Ishikawa (cell line): ENCODE data around the gene PNPLA7.

Experiments
- CEBPB ChIP-seq: IDR thresholded peaks from 2 replicates; pipeline ENCODE4 v1.6.1; 2012
- CREB1 ChIP-seq: IDR thresholded peaks from 2 replicates; pipeline ENCODE4 v1.6.1; 2012; ENCODE audit warnings: low read depth
- EGR1 ChIP-seq: IDR thresholded peaks from 2 replicates; pipeline ENCODE4 v1.6.1; 2012
- EP300 ChIP-seq: IDR thresholded peaks from 2 replicates; pipeline ENCODE4 v1.6.1; 2012; ENCODE audit warnings: borderline replicate concordance
- FOXM1 ChIP-seq: IDR thresholded peaks from 2 replicates; pipeline ENCODE4 v1.6.1; 2012; ENCODE audit warnings: low read depth, borderline replicate concordance
- NFIC ChIP-seq: IDR thresholded peaks from 2 replicates; pipeline ENCODE4 v1.6.1; 2012
- RAD21 ChIP-seq: IDR thresholded peaks from 2 replicates; pipeline ENCODE4 v1.6.1; 2012; ENCODE audit warnings: low read depth
- TAF1 ChIP-seq: IDR thresholded peaks from 2 replicates; pipeline ENCODE4 v1.6.1; 2012; ENCODE audit warnings: low read depth, mild to moderate bottlenecking
- TCF12 ChIP-seq: IDR thresholded peaks from 2 replicates; pipeline ENCODE4 v1.6.1; 2012; ENCODE audit warnings: low read depth
- TEAD4 ChIP-seq: IDR thresholded peaks from 2 replicates; pipeline ENCODE4 v1.6.1; 2012
- USF1 ChIP-seq: IDR thresholded peaks from 2 replicates; pipeline ENCODE4 v1.6.1; 2012
- YY1 ChIP-seq: IDR thresholded peaks from 2 replicates; pipeline ENCODE4 v1.6.1; 2012; ENCODE audit warnings: low read depth
- ZBTB7A ChIP-seq: IDR thresholded peaks from 2 replicates; pipeline ENCODE4 v1.6.1; 2012; ENCODE audit warnings: low read depth
- TF ChIP-seq, protein P1 (sequence below): IDR thresholded peaks from 2 replicates; pipeline ENCODE4 v1.6.1; 2012; ENCODE audit warnings: low read depth, mild to moderate bottlenecking
- TF ChIP-seq, protein P2 (sequence below): IDR thresholded peaks from 2 replicates; pipeline ENCODE4 v1.6.1; 2012

PNPLA7 gene

GRCh38 chr9:137564134-137564533 is 13.9 kb upstream of the PNPLA7 start:
- no peak for TF ChIP-seq TAF1
- no peak for TF ChIP-seq CEBPB

DNA sequence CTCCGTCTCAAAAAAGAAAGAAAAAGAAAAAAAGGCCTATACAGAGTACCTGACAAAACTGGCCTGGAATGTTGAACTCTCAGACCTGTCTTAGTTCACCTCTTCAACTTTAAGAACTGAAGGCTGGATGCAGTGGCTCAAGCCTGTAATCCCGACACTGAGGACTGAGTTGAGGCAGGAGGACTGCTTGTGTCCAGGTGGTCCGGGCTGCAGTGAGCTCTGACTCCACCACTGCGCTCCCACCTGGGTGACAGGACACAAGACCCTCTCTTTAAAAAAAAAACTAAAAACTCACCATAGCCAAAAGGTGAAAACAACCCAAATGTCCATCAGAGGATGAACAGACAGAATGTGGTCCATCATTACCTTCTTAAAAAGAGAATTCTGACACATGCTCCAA is 7.9 kb upstream of the PNPLA7 start:
- TF ChIP-seq YY1 (no peak), EGR1 (no peak), CREB1 (no peak), TEAD4 (no peak), ZBTB7A (no peak), NFIC (no peak), TCF12 (no peak), EP300 (no peak), CEBPB (no peak), RAD21 (no peak), FOXM1 (no peak), USF1 (no peak), TAF1 (no peak)
- TF ChIP-seq, protein P1, sequence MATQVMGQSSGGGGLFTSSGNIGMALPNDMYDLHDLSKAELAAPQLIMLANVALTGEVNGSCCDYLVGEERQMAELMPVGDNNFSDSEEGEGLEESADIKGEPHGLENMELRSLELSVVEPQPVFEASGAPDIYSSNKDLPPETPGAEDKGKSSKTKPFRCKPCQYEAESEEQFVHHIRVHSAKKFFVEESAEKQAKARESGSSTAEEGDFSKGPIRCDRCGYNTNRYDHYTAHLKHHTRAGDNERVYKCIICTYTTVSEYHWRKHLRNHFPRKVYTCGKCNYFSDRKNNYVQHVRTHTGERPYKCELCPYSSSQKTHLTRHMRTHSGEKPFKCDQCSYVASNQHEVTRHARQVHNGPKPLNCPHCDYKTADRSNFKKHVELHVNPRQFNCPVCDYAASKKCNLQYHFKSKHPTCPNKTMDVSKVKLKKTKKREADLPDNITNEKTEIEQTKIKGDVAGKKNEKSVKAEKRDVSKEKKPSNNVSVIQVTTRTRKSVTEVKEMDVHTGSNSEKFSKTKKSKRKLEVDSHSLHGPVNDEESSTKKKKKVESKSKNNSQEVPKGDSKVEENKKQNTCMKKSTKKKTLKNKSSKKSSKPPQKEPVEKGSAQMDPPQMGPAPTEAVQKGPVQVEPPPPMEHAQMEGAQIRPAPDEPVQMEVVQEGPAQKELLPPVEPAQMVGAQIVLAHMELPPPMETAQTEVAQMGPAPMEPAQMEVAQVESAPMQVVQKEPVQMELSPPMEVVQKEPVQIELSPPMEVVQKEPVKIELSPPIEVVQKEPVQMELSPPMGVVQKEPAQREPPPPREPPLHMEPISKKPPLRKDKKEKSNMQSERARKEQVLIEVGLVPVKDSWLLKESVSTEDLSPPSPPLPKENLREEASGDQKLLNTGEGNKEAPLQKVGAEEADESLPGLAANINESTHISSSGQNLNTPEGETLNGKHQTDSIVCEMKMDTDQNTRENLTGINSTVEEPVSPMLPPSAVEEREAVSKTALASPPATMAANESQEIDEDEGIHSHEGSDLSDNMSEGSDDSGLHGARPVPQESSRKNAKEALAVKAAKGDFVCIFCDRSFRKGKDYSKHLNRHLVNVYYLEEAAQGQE = no peak
- TF ChIP-seq, protein P2, sequence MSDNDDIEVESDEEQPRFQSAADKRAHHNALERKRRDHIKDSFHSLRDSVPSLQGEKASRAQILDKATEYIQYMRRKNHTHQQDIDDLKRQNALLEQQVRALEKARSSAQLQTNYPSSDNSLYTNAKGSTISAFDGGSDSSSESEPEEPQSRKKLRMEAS = no peak

GRCh38 chr9:137556069-137556838 is 6.1 kb upstream of the PNPLA7 start:
- TF ChIP-seq FOXM1 (no peak), CREB1 (no peak), RAD21 (no peak), EGR1 (no peak), USF1 (no peak), TEAD4 (no peak), TAF1 (no peak), EP300 (no peak), TCF12 (no peak), CEBPB (no peak), YY1 (no peak), ZBTB7A (no peak), NFIC (no peak)
- TF ChIP-seq, protein P2 = no peak
- TF ChIP-seq, protein P1 = no peak

DNA sequence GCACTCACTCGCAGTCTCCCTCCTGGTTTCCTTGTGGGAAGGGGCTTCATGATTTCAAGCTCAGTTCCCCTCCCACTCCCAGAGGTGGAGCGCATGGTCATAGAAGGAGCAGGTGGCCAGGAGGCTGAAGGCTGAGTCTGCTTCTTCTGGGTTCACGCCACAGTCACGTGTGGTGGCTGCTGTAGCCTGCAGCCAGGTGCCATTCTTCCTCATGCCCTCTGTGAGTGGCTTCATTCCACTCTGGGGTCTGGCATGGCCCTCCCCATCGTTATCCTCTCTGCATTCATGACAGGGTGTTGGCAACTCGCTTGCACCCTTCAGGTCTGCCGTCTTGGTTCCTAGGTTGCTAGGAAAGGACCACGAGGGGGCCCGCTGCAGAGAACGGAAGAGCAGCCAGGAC is 5.0 kb upstream of the PNPLA7 start:
- TF ChIP-seq FOXM1 (no peak), EP300 (no peak)

DNA sequence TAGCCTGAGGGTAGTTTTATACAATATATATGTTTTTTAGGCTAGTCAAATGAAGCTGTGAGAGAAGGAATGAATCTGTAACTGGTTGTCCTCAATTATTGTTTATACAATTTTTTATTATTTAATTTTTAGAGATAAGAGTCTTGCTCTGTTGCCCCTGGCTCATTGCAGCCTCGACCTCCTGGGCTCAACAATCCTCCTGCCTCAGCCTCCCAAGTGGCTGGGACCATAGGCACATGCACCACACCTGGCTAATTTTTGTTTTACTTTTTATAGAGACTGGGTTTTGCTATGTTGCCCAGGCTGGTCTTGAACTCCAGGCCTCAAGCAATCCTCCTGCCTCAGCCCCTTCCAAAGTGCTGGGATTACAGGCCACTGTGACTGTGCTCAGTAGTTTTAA is 4.1 kb upstream of the PNPLA7 start:
- TF ChIP-seq EP300 (no peak), RAD21 (no peak), EGR1 (no peak), ZBTB7A (no peak), USF1 (no peak), FOXM1 (no peak), YY1 (no peak), NFIC (no peak), TAF1 (no peak), TEAD4 (no peak), CREB1 (no peak), TCF12 (no peak)
- TF ChIP-seq, protein P1 = no peak
- TF ChIP-seq, protein P2 = no peak
